NCI-H524 treated with DMSO at 0.1 percent for 48 hours (cell line): ENCODE measurements around the gene HPGDS.
"Not testable (repeated sequence)": the region's sequence is repeated elsewhere in the genome, so short reads cannot be mapped to it uniquely, and the experiment has no call there.

ENCODE experiments used
- DNase-seq: peaks from one replicate; lab custom pipeline; 2025; lab: John Stamatoyannopoulos, UW

Gene HPGDS

DNA sequence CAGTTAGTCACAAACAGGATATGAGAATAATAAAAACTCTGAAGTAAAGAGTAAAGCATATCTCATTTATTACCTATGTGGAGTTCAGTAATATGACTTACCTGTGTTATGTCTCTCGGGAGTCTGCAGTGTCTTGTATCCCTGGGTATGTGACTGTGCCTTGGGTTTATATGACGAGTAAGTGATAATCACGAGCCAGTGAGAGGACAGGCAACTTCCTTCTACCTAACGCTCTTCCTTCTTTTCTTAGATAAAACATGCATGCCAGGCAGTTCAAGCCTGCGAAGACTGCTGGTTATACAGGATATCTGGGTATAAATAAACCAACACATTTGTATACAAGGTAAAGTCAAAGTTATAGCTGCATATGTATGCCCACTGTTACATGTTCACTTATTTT lies at the start of gene HPGDS:
Gene HPGDS, minus strand, starts transcription at position 143 of the 400 bp plus-strand sequence. CDS start 8,207 bp downstream, outside the sequence.
- no peak for DNase-seq

DNA sequence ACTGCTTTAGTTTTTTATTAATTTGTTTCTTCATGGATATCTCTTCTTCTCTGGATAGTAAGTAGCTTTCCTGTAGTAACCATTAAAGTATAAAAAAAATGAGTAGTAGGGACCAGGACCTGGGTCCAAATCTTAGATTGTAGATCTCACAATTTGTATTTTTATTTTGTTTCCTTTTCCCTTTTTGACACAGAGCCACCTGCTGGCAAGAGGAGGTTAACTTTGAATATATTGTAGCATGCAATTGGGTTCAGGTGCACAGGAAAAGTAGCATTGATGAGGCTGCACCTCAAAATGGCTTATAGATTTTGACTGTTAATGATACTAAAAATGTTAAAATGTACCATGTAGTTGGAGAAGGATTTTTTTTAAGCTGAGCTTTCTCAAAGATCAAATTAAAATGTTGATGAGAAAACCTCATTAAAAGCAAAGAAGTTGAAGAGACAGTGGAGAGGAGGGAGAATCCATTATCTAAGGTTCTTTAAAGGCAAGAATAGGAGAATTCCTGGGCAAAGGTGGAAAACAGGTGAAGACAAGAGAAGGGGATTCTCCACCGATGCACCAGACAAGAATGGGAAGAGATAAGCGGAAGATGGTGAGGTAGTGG lies 48.3 kb upstream of the HPGDS start:
- DNase-seq, result no peak

DNA sequence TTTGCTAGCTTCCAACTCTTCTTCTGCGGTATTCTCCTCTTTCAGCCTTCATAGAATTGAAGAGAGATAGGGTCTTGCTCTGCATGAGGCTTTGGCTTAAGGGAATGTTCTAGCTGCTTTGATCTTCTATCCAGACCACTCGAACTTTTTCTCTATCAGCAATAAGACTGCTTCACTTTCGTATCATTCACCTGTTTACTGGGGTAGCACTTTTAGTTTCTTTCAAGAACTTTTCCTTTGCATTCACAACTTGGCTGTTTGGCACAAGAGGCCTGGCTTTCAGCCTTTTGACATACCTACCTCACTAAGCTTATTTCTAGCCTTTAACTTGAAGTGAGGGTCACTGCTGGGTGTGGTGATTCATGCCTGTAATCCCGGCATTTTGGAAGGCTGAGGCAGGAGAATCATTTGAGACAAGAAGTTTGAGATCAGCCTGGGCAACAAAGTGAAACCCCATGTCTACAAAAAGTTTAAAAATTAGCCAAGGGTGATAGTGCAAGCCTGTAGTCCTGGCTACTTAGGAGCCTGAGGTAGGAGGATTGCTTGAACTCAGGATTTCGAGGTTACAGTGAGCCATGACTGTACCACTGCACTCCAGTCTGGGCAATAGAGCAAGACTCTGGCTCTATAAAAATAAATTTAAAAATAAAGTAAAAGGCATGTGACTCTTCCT lies 47.1 kb upstream of the HPGDS start:
- DNase-seq, result no peak

DNA sequence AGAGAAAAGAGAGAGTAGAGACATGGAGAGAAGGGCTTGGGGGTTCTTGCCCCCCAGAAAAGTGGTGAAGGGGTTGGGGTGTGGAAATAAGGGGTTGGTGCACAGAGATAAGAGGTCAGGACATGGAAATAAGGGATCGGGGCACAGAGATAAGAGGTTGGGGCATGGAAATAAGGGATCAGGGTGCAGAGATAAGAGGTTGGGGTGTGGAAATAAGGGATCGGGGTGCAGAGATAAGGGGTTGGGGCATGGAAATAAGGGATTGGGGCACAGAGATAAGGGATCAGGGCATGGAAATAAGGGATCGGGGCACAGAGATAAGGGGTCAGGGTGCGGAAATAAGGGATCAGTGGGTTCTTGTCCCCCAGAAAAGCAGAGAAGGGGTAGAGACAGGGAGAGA lies 45.3 kb upstream of the HPGDS start:
- not testable (repeated sequence) for DNase-seq

DNA sequence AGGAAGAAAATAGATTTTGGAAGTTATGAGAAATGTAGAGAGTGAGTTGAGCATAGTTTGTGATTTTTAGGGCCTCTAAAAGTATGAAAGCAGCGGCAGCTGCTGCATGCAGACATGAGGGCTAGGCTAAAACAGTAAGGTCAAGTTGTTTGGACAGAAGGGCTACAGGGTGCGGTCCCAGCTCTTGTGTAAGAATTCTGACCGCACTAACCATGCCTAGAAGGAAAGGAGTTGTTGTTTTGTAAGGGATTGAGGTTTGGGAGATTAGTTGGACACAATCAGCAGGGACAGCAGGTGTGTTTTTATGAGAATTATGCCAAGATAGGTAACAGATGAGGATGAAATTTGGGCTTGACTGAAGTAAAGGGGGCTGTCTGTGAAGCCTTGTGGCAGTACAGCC lies 42.8 kb upstream of the HPGDS start:
- not testable (repeated sequence) for DNase-seq

DNA sequence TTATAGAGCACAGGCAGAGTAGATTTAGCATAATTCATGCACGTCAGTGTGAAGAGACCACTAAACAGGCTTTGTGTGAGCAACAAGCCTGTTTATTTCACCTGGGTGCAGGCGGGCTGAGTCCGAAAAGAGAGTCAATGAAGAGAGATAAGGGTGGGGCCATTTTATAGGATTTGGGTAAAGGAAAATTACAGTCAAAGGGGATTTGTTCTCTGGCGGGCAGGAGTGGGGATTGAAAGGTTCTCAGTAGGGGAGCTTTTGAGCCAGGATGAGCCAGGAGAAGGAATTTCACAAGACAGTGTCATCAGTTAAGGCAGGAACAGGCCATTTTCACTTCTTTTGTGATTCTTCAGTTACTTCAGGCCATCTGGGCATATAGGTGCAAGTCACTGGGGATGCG lies 40.3 kb upstream of the HPGDS start:
- DNase-seq, result not testable (repeated sequence)

DNA sequence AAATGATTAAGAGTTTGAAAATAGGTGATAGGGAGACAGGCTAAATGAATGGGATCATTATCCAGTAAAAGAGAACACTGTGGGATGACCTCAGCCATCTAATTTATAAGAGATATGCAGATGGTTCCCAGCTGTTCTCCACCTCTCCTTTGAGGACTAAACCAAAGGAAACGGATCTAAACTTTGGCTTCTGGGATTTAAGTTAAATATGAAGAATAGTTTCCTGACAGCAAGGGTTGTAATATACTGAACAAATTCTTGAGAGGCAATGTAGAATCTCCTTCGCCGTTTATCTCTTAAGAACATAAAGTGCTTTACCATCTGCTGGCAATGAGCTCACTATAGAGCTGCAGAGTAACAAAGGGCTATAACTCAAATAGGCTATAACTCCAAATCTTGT lies 35.4 kb upstream of the HPGDS start:
- DNase-seq, result no peak

DNA sequence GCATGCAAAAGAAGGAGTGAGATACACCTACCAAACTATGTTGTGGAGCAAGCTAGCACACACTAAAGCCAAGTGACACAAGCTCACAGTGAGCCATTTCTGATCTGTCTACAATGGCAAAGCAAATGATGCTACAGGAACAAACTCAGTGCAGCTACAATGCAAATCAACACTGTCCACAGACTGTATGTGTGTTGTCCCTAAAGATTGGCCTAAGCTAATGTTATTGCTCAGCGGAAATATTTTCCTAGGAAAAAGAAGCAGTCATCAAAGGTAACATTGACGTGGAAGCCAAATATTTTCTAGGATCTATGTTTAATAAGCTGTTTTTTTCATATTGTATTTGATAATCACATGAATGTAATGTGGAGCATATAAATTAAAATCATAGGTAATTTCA lies 34.7 kb upstream of the HPGDS start:
- DNase-seq, result no peak

DNA sequence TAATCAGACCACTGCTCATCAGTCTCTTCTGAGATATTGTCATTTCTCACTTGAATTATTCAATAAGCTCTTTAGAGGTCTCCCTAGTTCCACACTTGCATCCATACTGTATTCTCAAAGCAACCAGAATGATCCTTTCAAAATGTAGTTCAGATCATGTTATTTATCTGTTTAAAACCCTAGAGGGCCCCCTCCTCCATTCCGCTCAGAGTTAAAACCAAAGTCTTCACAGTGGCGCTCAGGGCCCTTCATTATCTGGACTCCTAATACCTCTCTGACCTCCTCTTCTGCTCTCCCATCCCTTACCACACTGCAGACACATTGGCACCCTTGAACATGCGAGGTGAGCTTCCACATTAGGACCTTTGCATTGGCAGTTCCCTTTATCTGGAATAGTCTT lies 32.7 kb upstream of the HPGDS start:
- no peak for DNase-seq

DNA sequence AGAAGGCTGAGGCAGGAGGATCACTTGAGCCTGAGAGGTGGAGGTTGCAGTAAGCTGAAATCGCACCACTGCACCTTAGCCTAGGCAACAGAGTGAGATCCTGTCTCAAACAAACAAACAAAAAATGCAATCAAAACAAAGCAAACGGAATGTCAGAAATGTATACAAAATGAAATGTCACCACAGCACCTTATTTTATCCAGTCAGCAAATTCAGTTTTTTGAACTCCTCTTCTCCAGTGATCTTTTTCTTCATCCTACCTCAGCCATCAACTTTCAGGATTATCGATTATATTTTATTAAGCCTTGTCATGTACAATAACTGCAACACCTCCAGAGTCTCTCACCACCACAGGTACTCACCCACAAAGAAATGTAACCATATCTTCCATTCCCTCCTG lies 31.1 kb upstream of the HPGDS start:
- no peak for DNase-seq

DNA sequence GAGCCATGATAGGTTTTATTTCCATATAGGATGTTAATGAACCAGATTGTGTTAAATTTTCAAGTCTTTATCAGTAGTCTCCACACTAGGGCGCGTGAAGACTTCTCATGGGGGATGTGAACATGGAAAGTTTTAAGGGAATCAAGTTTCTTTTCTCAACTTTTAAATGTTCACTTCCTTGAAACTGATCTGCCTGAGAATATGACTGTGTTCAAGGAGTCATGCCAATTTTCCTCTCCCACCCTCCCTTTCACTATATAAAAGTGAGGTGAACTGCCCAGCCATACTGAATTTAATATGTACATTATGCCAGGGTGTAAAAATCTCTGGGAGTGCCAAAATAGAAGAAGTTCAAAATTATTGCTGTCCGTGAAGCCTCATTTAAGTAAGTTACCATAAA lies 30.4 kb upstream of the HPGDS start:
- DNase-seq, result no peak

DNA sequence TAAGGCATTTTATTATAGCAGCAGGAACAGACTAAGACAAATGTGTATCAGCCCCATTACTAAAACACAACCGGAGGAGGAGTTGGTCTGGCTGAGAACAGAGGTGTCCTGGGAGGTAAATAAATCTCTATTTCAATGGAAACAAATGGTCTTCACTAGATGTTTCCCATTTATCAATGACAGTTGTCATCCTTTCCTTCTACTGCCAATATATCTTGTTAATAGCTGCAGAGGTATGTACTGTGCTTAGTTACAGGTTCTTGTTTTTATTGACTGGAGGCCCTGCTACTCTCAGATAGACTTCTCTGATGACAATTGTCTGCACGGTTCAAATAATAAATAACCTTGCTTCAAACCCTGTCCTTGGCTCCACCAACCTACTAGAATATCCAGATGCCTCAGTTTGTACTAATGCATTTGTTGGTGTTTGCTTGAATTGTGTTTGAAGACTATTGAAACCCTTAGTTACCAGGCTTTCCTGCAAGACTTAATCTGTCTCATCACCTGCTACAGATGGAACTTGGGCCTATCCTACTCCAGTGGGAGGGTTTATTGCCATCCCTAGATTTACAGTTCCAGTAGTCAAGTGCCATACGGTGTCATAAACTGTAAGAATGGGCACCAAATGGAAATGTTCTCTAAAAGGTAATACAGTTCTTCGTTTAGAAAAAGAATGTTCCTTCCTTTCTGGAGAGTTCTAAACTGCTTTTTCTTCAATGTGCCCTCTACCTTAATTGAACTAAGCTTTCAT lies 29.8 kb upstream of the HPGDS start:
- no peak for DNase-seq

DNA sequence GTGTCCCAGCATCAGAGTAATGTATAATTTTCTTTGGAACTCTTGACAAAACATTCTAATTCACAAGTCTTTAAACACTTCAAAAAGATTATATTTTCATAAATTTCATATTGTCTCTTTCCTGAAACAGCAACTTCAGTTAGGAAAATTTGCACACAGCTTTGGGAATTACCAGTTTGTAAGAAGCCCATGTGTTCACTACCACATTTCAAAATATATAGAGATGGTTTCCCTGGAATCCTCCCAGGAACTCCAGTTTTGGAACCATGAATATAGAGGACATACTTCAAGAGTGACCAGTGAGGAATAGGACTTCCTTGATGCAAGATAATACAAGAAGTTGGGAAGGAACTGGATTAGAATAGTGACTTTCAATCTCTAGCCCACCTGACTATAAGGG lies 28.7 kb upstream of the HPGDS start:
- DNase-seq, result no peak

DNA sequence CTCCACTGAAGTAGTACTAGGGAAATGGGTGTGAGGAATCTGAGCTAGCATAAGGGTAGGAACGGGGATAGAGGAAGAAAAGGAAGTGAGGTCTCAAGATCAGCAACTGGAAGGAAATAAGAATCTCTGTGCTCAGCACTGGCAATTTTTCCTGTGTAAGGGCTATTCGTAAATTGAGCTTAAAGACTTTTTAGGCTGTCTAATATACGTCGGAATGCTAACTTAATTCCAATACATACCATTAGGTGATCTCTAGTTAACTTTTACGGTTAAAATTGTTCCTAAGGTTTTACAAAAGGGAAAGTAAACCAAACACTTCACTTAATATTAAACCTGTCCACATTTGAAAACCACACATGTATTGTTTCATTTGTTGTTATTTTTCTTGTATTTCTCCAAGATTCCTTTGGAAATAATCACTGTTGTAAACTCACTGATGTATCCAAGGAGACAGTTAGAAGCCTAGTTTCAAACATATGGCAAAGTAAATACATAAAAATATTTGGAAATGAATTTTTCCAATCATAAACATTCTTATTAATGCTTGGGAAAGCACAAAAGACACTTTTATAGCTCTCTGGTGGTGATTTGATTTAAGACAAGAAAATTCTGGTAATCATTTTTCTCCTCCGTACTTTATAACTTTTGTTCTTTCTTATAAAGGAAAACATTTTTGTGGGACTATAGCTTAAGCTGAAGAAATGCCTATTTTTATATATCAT lies 28.1 kb upstream of the HPGDS start:
- DNase-seq, result no peak

DNA sequence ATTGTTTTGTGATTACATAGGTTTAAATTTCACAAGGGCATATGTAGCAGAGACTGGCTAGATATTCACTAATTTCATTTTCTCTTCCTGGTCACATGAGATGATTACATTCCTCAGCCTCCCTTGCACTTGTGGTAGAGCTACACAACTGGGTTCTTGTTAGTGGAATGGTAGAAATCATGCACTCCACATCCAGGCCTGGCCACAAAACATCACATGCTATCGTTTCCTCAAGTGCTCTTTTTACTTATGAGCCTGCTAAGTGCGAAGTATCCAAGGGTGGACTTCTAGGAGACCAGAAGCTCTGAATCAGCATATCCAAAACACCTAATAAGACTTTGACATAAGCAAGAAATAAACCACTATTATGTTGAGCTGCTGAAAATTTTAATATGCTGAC lies 26.4 kb upstream of the HPGDS start:
- no peak for DNase-seq

DNA sequence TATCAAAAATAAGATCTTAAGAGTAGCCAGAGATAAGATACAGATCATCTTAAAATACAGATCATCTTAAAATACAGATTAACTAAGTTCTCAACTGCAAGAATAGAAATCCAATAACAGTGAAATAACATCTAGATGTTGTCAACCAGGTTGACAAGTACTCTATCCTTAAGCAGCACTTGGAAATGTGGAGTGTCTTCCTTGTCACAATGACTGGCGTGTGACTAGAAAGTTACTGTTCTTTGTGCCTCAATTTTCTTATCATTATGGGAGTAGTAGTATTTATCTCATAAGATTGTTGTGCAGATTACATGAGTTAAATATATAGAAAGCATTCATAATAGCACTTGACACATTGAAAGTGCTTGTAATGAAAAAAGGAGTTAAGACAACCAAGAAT lies 25.8 kb upstream of the HPGDS start:
- no peak for DNase-seq

DNA sequence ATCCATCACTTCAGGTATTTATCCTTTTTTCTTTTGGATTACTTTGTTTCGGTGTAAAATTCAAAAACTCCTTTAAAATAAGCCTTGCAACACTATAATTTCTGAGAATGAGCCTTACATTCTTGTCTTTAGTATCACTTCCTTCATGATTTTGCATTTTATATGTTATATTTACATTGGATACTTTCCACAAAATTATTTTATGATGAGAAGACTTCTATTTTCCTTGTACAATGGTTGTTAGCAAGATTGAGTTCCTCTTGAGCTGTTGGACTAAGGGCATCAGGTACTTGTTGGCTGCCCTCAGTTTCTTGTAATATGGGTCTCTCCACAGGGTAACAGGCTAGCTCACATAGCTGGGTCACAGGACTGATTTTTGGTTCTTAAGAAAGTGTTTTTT lies 22.7 kb upstream of the HPGDS start:
- DNase-seq, result no peak

DNA sequence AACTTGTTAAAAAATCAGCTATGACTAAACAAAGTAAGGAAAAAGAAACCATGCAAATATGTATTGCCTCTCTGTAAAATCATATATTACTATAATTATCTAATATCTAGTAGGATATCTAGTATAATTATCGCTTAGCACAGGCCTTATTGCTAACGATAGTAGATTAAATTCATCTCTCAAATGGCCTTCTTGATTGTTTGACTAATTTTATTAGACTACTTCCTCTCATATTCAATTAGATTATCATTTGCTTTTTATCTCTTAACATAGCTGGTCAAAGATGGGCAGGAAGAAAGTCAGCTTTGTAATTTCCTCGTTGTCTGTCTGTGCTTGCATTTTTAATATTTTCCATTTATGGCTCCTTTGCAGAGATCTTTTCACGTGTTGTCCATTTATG lies 21.9 kb upstream of the HPGDS start:
- no peak for DNase-seq

DNA sequence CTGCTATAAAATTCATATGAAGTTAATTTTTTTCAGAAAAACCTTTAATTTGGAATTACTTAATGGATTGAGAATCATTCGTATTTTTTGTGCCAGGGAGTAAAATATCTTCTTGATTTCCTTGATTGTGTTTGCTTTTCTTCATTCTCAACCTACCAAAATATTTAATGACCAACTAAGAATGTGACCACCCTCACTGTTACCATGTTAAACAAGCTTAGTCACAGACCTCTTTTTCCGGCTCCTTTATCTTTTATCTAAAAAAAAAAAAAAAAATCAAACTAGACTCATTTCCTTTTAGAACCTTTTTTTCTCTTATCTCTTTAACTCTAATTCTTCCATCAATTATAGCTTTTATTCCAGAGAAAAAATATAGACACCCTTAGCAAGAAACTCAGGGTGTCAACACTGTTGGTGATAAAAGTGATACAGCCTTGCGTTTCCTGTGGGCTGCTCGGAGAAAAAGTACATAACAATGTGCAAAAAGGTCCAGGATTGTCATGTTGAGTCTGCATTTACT lies 20.6 kb upstream of the HPGDS start:
- DNase-seq, result no peak

DNA sequence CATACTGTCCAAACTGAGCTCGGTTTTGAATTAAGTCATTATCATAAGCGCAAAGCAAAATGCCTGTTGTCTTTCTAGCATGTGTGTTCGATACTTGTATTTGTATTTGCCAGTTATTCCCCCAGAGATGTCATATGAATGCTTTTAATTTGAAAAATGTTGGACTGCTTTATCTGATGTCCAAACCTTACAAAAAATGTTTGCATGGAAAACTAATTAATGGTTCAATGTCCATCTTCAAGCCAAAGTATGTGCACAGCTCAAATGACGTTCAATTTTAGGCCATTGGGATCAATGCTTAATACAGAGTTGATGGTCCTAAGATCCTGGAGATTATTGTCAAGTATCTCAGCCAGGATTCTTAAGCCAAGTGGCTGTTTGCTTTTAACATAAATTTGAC lies 17.2 kb upstream of the HPGDS start:
- DNase-seq, result no peak

DNA sequence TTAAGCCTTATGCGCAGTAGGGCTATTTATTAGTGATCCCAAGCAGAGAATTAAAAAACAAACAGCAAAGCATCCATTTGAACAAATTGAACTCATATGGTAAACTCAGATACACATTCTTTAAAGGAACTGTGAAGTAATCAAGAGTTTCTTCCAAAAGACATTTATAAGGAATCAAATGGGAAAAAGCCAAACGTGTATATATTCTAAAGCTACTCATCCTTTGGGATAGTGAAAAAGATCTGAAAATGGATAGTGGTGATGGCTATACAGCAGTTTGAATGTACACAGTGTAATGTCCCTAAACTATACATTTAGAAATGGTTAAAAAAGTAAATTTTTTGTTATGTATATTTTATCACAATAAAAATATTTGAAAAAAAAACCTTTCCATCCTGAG lies 16.6 kb upstream of the HPGDS start:
- no peak for DNase-seq

DNA sequence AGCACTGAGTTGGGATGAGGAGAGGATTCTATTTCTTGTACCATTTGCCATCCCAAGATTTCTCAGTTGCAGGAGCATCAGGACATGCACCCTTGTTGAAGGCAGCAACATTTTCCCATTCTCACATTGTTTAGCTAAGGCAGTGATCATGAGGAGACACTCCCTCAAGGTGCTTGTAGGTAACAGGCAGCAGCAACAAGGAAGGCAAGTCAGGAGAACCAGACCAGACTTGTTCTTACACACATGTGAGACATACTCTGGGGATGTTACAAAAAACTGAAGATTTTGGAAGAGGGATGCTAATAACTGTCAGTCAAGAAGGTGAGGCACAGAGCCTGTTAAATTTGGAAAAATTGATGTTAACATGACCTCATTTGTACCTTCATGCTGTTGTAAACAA lies 15.5 kb upstream of the HPGDS start:
- DNase-seq, result no peak

DNA sequence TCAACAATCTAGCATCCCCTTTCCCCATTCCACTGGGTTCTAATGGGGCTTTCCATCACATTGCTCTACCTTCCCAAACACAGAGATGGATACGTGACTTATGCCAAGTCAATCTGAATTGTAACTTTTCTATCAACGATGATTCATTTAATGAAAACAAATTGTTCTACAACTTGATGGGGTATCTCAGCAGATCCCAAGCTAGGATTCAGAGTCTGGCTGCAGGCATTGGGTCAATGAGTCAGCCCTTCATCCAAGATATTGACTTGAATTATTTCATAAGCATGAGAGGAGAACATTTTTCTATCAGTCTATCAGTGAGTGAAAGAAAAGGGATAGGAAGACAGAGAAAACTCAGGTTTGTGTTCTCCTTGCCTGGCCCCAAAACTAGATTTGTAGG lies 15.0 kb upstream of the HPGDS start:
- no peak for DNase-seq
